Fibroblast of peridontal ligament (primary cell): ENCODE results near the gene DYNLT3.

Experiments
- DNase-seq: peaks from one replicate; pipeline ENCODE4 v3.0.0-alpha.2; 2010; ENCODE audit errors: extremely low read depth

The DYNLT3 gene

GRCh38 chrX:37844622-37845021 lies 2.7 kb downstream of the DYNLT3 start:
- no peak for DNase-seq

- no peak for DNase-seq
Measured at GRCh38 chrX:37840931-37841330, 6.4 kb downstream of the DYNLT3 start.

GRCh38 chrX:37834937-37835336 lies 12.4 kb downstream of the DYNLT3 start:
- no peak for DNase-seq

GRCh38 chrX:37830371-37830770 lies 17.0 kb downstream of the DYNLT3 start:
- peak; percentile 55 for DNase-seq

GRCh38 chrX:37829721-37830120 lies 17.6 kb downstream of the DYNLT3 start:
- DNase-seq = no peak

GRCh38 chrX:37825215-37825842 lies 22.0 kb downstream of the DYNLT3 start:
- DNase-seq = peak; percentile 52

GRCh38 chrX:37824491-37825214 lies 22.7 kb downstream of the DYNLT3 start:
- DNase-seq = peak; percentile 39

- DNase-seq = no peak
Measured at GRCh38 chrX:37820646-37821045, 26.7 kb downstream of the DYNLT3 start.

- no peak for DNase-seq
Measured at GRCh38 chrX:37818031-37818430, 29.3 kb downstream of the DYNLT3 start.

GRCh38 chrX:37817579-37817978 lies 29.8 kb downstream of the DYNLT3 start:
- no peak for DNase-seq

- DNase-seq = no peak
Measured at GRCh38 chrX:37817176-37817575, 30.2 kb downstream of the DYNLT3 start.

- no peak for DNase-seq
Measured at GRCh38 chrX:37816766-37817165, 30.6 kb downstream of the DYNLT3 start.

GRCh38 chrX:37815366-37815765 lies 32.0 kb downstream of the DYNLT3 start:
- no peak for DNase-seq

GRCh38 chrX:37813570-37813969 lies 33.8 kb downstream of the DYNLT3 start:
- no peak for DNase-seq

- no peak for DNase-seq
Measured at GRCh38 chrX:37812110-37812509, 35.3 kb downstream of the DYNLT3 start.

GRCh38 chrX:37809970-37810369 lies 37.4 kb downstream of the DYNLT3 start:
- DNase-seq = no peak

- DNase-seq = no peak
Measured at GRCh38 chrX:37803057-37803456, 44.3 kb downstream of the DYNLT3 start.

- no peak for DNase-seq
Measured at GRCh38 chrX:37802028-37802427, 45.3 kb downstream of the DYNLT3 start.

GRCh38 chrX:37800717-37801116 lies 46.7 kb downstream of the DYNLT3 start:
- no peak for DNase-seq

GRCh38 chrX:37799936-37800335 lies 47.4 kb downstream of the DYNLT3 start:
- DNase-seq = no peak

GRCh38 chrX:37796805-37797204 lies 50.6 kb downstream of the DYNLT3 start:
- no peak for DNase-seq

- DNase-seq = no peak
Measured at GRCh38 chrX:37796310-37796709, 51.1 kb downstream of the DYNLT3 start.
